Measurements from ENCODE around the gene PF4V1.

DNA sequence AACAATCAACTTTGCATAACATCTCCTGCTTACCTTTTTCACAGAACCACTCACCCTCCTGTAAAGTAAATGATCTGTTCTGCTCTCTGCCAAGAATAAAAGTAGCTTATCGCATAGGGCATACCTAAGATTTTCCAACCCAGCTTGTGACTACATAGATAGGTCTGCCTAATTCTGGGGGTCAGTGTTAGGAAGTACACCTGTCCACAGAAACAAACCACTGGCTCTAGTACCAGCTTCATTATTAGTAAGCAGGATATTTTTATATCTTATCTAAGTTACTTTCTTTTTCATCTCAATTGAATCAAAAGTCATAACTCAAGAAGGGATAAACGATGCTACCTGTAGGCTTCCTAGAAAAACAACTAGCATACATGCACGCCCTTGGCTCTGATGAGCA, 39.9 kb downstream of the PF4V1 start:
- TF ChIP-seq HNRNPK (IDR thresholded peaks at IDR 0.05; ENCODE audit: low read depth, low read length, poor library complexity, severe bottlenecking): no peak
- TF ChIP-seq HDAC2 (CRISPR knock-in tag; IDR thresholded peaks at IDR 0.05): no peak
- TF ChIP-seq, protein P1, sequence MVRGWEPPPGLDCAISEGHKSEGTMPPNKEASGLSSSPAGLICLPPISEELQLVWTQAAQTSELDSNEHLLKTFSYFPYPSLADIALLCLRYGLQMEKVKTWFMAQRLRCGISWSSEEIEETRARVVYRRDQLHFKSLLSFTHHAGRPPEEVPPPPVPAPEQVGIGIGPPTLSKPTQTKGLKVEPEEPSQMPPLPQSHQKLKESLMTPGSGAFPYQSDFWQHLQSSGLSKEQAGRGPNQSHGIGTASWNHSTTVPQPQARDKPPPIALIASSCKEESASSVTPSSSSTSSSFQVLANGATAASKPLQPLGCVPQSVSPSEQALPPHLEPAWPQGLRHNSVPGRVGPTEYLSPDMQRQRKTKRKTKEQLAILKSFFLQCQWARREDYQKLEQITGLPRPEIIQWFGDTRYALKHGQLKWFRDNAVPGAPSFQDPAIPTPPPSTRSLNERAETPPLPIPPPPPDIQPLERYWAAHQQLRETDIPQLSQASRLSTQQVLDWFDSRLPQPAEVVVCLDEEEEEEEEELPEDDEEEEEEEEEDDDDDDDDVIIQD (CRISPR knock-in tag; IDR thresholded peaks at IDR 0.05; ENCODE audit: low read depth): no peak
- no peak for TF ChIP-seq SIN3B (IDR thresholded peaks at IDR 0.05; ENCODE audit: low read length)
- no peak for TF ChIP-seq KAT7 (CRISPR knock-in tag; IDR thresholded peaks at IDR 0.05; ENCODE audit: borderline replicate concordance)
- TF ChIP-seq ZNF234 (CRISPR knock-in tag; conservative IDR thresholded peaks at IDR 0.05): no peak
- TF ChIP-seq, protein P2, sequence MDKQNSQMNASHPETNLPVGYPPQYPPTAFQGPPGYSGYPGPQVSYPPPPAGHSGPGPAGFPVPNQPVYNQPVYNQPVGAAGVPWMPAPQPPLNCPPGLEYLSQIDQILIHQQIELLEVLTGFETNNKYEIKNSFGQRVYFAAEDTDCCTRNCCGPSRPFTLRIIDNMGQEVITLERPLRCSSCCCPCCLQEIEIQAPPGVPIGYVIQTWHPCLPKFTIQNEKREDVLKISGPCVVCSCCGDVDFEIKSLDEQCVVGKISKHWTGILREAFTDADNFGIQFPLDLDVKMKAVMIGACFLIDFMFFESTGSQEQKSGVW (CRISPR knock-in tag; IDR thresholded peaks at IDR 0.05; ENCODE audit: borderline replicate concordance): no peak
- TF ChIP-seq MAFK (conservative IDR thresholded peaks at IDR 0.05 in 1 of 2, IDR thresholded peaks at IDR 0.05 in 1 of 2; ENCODE audit: low read length in 2 of 2): no peak
- TF ChIP-seq ZNF7 (CRISPR knock-in tag; IDR thresholded peaks at IDR 0.05): no peak
- no peak for TF ChIP-seq ZNF274 (CRISPR knock-in tag; IDR thresholded peaks at IDR 0.05)
- TF ChIP-seq, protein P3, sequence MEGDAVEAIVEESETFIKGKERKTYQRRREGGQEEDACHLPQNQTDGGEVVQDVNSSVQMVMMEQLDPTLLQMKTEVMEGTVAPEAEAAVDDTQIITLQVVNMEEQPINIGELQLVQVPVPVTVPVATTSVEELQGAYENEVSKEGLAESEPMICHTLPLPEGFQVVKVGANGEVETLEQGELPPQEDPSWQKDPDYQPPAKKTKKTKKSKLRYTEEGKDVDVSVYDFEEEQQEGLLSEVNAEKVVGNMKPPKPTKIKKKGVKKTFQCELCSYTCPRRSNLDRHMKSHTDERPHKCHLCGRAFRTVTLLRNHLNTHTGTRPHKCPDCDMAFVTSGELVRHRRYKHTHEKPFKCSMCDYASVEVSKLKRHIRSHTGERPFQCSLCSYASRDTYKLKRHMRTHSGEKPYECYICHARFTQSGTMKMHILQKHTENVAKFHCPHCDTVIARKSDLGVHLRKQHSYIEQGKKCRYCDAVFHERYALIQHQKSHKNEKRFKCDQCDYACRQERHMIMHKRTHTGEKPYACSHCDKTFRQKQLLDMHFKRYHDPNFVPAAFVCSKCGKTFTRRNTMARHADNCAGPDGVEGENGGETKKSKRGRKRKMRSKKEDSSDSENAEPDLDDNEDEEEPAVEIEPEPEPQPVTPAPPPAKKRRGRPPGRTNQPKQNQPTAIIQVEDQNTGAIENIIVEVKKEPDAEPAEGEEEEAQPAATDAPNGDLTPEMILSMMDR (CRISPR knock-in tag; IDR thresholded peaks at IDR 0.05): no peak
